Measurements from ENCODE around the gene CBX5.
"Not testable (repeated sequence)": the region's sequence is repeated elsewhere in the genome, so short reads cannot be mapped to it uniquely, and the experiment has no call there.

Gene CBX5

DNA sequence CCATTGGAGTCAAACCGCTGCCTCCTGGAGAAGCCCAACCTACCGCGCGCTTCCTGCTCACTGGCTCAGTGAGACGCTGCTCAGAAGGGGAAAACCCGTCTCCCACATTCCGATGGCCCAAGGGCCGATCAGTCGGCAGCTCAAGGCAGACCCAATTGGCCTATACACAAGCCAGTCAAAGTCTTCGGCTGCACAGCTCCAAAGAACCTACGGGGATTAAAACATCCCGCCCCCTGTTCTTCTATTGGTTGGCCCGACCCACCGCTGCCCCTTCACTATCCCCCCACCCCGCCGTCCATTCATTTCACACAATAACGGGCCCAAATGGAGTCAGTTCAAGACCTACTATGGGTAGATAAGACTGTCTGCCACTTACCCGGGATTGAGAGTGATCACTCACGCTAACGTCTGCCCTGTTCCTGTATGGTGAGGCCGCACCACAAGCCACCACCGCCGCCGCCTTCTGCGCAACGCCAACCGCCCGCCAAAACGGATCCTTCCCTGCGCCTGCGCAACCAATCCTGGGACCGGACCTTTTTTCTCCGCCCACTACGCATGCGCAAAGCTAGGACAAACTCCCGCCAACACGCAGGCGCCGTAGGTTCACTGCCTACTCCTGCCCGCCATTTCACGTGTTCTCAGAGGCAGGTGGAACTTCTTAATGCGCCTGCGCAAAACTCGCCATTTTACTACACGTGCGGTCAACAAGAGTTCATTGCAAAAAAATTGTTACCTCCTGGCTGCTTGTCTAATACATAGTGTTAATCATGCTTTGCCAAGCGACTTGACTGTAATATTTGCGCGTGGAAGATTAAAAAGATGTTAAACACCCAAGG, at the start of gene CBX5:
CBX5 (minus strand) TSS at position 491 of the 836 bp plus-strand sequence. CDS start 22,472 bp downstream, outside the sequence.
- DNase-seq (ENCODE audit: low spot score): peak; percentile 87

DNA sequence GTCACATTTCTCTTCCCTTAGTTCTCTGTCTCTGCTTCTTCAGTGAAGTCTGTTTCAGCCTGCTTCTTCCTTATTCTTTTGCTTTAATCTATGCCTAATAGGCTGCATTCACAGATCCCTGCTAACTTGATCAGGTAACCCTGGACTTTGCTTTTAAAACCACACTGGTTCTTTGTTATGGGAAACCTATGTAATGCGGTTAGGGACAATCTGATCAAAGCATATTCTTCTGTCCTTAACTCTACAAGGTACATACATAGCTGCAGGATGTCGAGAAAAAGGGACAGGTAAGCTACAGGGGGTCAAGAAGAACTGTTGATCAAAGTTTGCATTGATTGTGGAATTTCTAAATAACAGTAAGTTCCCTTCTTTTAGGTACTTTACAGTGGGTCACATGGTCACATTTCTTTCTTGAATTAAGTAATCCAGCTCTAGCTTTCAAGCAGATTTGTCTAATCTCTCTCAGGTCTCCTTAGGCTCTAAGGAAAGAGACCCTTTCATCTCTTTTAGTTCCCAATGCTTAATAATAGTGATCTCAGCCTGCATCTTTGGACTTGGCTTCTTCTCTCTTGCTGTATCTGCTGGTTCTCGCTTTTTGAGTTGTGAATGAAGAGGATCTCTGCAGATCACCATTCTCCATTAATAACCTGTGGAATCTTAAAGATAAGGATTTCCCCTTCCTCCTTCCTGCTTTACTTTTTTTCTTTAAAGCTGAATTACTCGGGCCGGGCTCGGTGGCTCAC, 48.8 kb upstream of the CBX5 start:
- DNase-seq (ENCODE audit: low spot score): no peak

- DNase-seq (ENCODE audit: low spot score): not testable (repeated sequence)
Observed at GRCh38 chr12:54325442-54326109, 45.7 kb upstream of the CBX5 start.

- peak; percentile 83 for DNase-seq (ENCODE audit: low spot score)
Observed at GRCh38 chr12:54324617-54325441, 44.9 kb upstream of the CBX5 start, which contains the start of gene COPZ1. TSS of gene COPZ1 (plus strand) at chr12:54325131. CDS start at chr12:54325164, 33 bp downstream.

DNA sequence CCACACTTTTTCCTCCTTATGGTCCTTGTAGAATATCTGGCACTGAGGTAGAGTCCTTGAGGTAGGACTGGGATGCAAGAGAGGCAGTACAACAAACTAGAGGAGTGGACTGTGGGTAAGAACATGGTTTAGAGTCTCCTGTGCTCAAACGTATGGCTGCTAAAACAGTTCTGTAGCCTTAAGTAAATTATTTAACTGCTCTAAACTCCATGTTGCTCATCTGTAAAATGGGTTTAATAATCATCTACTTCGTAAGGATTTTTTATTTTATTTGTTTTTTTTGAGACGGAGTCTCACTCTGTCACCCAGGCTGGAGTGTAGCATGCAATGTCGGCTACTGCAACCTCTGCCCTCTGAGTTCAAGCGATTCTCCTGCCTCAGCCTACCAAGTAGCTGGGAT, 41.4 kb upstream of the CBX5 start:
- DNase-seq (ENCODE audit: low spot score): no peak

DNA sequence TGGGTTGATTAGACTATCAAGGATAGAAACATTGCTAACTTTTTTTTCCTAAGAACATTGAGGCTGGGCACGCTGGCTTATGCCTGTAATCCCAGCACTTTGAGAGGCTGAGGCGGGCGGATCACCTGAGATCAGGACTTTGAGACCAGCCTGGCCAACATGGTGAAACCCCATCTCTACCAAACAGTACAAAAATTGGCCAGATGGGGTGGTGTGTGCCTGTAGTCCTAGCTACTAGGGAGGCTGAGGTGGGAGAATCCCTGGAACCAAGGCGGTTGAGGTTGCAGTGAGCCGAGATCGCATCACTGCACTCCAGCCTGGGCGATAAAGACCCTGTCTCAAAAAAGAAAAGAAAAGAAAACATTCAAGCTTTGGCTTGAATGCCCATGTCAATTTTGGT, 32.4 kb upstream of the CBX5 start:
- not testable (repeated sequence) for DNase-seq (ENCODE audit: low spot score)

DNA sequence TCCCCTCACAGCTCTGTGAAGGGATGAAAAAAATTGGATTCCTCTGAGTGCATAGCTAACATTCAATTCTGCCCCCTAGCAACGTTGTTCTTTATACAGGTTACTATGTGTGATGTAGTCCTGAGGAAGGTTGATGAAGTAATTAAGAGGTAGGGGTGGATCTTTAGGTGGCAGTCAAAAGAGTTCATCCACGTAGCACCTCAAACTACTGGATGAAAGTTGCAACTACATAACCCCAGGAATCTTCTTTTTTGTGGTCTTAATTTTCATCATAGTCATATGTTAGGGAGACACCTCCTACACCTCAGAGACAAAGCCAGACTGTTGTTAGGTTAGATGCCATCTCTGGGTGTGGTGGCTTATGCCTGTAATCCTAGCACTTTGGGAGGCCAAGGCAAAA, 31.1 kb upstream of the CBX5 start:
- DNase-seq (ENCODE audit: low spot score): no peak

- no peak for DNase-seq (ENCODE audit: low spot score)
Observed at GRCh38 chr12:54306925-54307741, 27.2 kb upstream of the CBX5 start.

DNA sequence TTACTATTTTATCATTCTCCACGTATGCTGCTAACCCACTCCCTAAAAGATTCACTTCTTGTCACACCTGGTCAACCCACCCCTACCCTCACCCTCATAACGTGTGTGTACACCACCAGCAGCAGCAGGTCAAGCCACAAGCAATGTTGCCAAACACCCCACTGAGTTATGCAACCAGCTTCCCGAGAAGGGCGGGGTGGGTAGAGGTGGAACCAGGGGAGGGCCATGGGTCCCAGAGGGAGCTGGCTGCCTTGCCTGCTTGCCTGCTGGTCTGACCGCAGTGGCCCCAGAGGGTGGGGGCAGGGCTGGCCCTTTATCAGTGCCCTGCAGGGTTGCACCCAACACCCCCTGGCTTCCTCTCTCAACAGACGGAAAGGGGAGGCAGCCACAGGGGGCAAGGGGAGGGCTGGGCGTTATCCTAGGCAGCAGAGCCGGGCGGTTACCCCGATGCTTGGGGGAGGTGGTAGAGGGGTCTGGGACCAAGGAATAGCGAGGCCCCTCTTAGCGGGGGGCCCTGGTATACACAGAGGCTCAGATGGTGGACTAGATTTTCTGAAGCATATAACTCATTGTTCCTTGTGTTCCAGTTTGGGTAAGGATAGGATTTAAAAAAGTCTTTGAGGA, 24.4 kb upstream of the CBX5 start:
- DNase-seq (ENCODE audit: low spot score): peak; percentile 83

GRCh38 chr12:54303640-54304039, 23.7 kb upstream of the CBX5 start:
- DNase-seq (ENCODE audit: low spot score): no peak

DNA sequence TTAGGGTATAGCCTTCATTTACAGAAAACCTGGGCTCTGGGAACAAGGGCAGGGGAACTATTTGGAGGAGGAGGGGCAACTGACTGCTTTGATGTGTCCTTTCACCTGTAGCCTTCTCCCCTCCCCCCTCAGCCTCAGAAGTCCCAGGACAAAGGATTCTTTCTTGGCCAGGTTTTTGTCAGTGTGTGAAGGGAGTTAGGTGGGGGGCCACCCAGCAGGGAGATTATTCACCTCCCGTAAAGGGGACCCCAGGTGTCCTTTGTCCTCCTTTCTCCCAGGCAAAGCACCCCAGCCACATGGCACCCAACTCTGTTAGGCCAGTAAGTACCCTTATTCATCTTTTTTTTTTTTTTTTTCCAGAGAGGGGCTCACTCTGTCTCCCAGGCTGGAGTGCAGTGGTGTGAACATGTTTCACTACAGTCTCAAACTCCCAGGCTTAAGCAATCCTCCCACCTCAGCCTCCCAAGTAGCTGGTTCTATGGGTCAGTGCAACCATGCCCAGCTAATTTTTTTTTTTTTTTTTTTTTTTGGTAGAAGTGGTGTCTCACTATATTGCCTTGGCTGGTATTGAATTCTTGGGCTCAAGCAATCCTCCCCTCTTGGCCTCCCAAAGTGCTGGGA, 21.6 kb upstream of the CBX5 start:
- DNase-seq (ENCODE audit: low spot score): no peak

DNA sequence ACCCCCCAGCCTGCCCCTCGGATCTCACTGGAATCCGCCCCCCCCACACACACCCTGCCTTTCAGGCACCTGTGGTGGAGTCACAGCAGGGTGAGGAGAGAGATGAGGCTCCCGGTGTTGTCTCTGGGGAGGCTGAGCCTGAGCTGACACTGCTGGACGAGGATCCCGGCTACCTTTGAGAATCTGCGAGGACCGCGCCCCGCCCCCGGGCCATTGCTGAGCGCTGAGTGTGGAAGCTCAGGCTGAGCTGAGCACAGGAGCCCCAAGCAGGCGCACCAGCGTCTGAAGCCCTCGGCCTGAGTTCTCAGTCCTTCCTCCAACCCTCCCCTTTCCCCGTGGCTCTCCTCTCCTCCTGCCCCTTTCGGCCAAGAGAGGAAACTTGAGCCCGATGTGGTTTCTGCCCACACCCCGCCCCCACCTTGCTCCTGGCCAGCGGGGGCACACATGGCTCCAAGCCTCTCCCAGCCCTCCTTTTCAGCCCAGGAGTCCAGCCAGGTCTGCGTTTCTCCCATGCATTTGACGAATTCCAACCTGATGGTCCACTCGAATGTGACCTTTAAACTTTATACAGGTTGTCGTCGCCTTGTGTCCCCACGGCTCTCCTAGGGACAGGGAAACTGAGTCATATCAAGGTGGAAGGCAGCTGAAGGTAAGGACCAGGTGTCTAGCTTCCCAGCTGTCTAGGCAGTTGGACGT, 21.0 kb upstream of the CBX5 start, which contains the start of gene NFE2:
NFE2 (minus strand) TSS at position 284 of the 696 bp plus-strand sequence. CDS start 5,767 bp downstream, outside the sequence.
- peak; percentile 61 for DNase-seq (ENCODE audit: low spot score)

DNA sequence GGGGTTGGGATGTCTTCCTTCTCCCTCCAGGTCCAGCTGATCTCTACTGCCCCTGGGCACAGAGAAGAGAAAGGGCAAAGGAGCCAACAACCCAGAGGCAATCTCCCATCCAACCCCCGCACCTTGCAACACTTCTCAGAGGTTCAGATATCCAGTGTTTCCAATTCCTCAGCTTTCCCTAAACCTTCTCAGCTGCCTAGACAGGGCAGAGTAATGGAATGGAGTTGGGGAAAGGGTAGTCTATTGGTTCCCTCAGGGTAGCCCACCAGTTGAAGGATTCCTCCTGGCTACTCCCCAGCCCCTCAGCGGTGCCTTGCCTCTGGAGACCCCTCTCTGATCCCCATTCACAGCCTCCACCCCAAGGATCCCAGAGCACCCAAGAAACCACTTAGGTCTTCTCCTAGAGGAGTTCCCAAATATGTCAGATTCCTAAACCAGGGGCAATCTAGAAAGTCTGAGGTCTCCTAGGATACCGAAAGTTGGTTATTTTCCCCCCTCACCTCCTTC, 20.4 kb upstream of the CBX5 start:
- DNase-seq (ENCODE audit: low spot score): no peak

DNA sequence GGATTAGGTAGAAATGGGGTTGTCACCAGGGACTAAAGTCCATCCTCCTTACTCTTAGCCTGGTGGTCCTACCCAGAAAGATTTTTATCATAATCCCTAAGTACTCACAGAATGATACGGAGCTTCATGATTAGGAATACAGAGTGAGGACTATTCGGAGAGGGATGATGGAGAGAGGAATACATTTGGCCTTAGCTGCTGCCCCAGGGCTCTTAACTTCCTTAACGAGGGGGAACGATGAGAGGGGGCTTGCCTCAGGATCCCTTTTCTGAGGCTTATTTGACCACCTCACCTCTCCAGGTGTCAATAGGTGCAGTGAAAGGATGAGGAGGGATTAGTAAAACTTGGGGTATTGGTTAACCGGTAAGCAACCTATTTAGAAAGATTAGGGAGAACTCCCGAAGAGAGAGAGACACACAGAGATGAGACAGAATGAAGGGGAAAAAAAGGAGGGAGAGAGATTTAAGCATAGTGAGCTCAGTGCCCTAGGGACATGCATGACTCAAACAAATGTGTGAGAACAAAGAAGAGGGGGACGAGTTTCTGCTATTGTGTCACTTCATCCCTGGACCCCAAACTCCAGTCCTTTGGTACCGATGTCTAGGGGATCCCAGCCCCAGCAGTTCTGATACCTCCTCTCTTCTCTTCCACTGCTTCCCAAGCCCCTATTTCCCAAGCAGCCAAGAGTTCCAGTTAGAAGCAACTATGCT, 19.7 kb upstream of the CBX5 start:
- no peak for DNase-seq (ENCODE audit: low spot score)

DNA sequence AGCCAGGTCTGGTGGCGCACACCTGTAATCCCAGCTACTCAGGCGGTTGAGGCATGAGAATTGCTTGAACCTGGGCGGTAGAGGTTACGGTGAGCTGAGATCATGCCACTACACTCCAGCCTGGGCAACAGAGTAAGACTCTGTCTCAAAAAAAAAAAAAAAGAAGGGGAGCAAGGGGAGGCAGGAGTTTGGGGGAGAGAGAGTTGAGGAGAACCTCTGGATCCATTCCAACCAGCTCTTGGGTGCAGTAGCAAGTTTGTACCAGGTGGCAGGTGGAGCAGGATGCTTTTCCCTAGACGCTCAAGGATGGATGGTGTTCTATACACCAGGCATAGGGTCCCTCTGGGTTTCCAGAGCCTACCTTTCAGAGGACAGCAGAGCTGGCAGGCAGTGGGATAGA, 19.0 kb upstream of the CBX5 start:
- no peak for DNase-seq (ENCODE audit: low spot score)

DNA sequence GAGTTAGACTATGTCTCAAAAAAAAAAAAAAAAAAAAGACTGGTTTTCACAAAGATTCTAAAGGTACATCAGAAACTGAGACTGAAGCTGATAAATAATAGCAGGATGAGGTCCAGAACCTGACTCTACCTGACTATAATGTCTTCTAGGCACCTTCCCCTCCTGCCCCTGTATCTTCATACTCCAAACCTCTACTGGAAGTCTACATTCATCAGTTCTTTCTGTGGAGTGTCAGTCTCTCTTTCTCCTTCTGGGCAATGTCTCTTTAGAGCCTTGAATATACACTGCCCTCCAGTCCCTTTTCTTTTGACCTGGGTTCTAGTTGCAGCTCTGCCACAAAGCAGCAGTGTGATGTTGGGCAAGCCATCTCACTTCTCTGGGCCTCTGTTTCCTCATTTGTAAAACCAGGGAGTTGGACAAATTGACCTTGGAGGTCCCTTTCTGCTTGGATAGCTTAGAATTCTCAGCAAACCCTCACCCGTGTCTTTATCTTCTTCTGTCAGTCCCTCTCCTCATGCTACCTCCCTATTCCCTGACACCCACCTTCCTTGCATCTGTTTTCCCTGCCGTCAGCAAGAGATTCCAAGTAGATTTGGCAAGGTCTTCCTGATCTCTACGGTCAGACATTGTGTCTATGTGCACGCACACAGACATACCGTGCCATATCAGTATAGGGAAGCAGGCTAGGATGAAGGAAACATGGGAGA, 16.6 kb upstream of the CBX5 start:
- DNase-seq (ENCODE audit: low spot score): no peak

DNA sequence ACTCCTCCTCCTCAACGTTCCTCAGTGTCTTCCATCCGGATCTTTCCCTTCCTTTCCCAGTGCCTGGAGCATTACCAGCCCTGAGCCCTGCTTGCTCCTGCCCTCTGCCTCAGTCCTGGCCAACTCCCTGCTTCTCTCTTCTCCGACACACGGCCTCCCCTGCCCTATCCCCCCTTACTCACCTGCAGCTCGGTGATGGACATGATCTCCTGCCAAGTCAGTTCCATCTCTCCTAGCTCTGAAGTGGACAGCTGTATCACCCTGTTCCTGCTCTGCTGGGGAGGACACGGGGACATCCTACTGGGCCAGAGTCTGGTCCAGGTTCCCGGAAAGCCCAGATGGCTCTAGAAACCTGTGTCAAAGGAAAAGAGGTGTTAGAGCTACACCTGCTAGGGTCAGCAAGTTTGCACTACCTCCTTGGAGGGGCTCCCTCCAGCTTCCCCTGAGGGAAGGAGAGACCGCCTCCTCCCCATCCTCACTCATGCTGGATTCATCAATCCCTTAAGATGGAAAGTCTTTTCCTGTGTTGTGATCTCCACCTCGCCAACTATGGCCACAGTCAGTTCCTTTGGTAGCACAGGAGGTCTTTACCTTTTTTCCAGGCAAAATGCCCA, 15.1 kb upstream of the CBX5 start:
- DNase-seq (ENCODE audit: low spot score): no peak

Measured in HuH-7.5 (cell line).